Fibroblast of peridontal ligament (primary cell): ENCODE results near the gene FCHO2.
"Not testable (repeated sequence)": the region's sequence is repeated elsewhere in the genome, so short reads cannot be mapped to it uniquely, and the experiment has no call there.

Experiments used
- DNase-seq: peaks from one replicate; pipeline ENCODE4 v3.0.0-alpha.2; 2010; ENCODE audit errors: extremely low read depth

The FCHO2 gene

GRCh38 chr5:72955768-72956323, at the start of gene FCHO2:
FCHO2 (plus strand) TSS chr5:72956041; CDS start chr5:72956097, 56 bp downstream.
- DNase-seq, result peak; percentile 96

GRCh38 chr5:72906806-72907205, 49.0 kb upstream of the FCHO2 start:
- DNase-seq, result no peak

GRCh38 chr5:72908664-72909063, 47.2 kb upstream of the FCHO2 start:
- peak; percentile 49 for DNase-seq

GRCh38 chr5:72917371-72917776, 38.5 kb upstream of the FCHO2 start:
- no peak for DNase-seq

GRCh38 chr5:72920690-72921502, 34.9 kb upstream of the FCHO2 start:
- peak; percentile 62 for DNase-seq

GRCh38 chr5:72921886-72922285, 34.0 kb upstream of the FCHO2 start:
- no peak for DNase-seq

- no peak for DNase-seq
Observed at GRCh38 chr5:72922422-72922821, 33.4 kb upstream of the FCHO2 start.

- no peak for DNase-seq
Observed at GRCh38 chr5:72925336-72926010, 30.4 kb upstream of the FCHO2 start.

- not testable (repeated sequence) for DNase-seq
Observed at GRCh38 chr5:72932686-72933085, 23.2 kb upstream of the FCHO2 start.

GRCh38 chr5:72934953-72935725, 20.7 kb upstream of the FCHO2 start:
- DNase-seq, result not testable (repeated sequence)

- no peak for DNase-seq
Observed at GRCh38 chr5:72936893-72937292, 18.9 kb upstream of the FCHO2 start.

- DNase-seq, result no peak
Observed at GRCh38 chr5:72937517-72938061, 18.3 kb upstream of the FCHO2 start.

- no peak for DNase-seq
Observed at GRCh38 chr5:72938206-72938605, 17.6 kb upstream of the FCHO2 start.

GRCh38 chr5:72940082-72940481, 15.8 kb upstream of the FCHO2 start:
- no peak for DNase-seq

GRCh38 chr5:72943307-72943706, 12.5 kb upstream of the FCHO2 start:
- DNase-seq, result no peak

GRCh38 chr5:72947498-72947897, 8.3 kb upstream of the FCHO2 start:
- no peak for DNase-seq

GRCh38 chr5:72949481-72949880, 6.4 kb upstream of the FCHO2 start:
- DNase-seq, result no peak

GRCh38 chr5:72951671-72952468, 4.0 kb upstream of the FCHO2 start:
- DNase-seq, result peak; percentile 85

GRCh38 chr5:72954389-72954788, 1.5 kb upstream of the FCHO2 start:
- no peak for DNase-seq

- no peak for DNase-seq
Observed at GRCh38 chr5:72955143-72955767, 586 bp upstream of the FCHO2 start.
